SK-N-DZ (cell line): ENCODE measurements around the gene PSMF1. TPM values are rescaled to one million over a fixed set of nuclear protein-coding genes. Genes with fewer than 3 reads are reported as not detected.

ENCODE experiments used
- DNase-seq: peaks from one replicate; pipeline ENCODE4 v3.0.0-alpha.2; 2015; ENCODE audit warnings: low spot score
- polyA plus RNA-seq, 2 experiments: library from polyadenylated mRNA; depleted of rRNA; stranded (reverse); fragments of >200 nt; gene quantifications; 2 replicates each; pipeline ENCODE4 v1.2.3, GENCODE V29; 2014

Gene PSMF1, protein sequence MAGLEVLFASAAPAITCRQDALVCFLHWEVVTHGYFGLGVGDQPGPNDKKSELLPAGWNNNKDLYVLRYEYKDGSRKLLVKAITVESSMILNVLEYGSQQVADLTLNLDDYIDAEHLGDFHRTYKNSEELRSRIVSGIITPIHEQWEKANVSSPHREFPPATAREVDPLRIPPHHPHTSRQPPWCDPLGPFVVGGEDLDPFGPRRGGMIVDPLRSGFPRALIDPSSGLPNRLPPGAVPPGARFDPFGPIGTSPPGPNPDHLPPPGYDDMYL
- 71.3 and 131 TPM in 2 replicates for polyA plus RNA-seq (2014; cell fraction: cytosol; rRNA removed)
- polyA plus RNA-seq (2014; cell fraction: nucleus; rRNA removed), result 27.9 and 31.0 TPM in 2 replicates

GRCh38 chr20:1118336-1119127 lies at the start of gene PSMF1:
Gene PSMF1 (plus strand): TSS chr20:1118602. CDS start chr20:1118774, 172 bp downstream.
- peak; percentile 92 for DNase-seq

DNA sequence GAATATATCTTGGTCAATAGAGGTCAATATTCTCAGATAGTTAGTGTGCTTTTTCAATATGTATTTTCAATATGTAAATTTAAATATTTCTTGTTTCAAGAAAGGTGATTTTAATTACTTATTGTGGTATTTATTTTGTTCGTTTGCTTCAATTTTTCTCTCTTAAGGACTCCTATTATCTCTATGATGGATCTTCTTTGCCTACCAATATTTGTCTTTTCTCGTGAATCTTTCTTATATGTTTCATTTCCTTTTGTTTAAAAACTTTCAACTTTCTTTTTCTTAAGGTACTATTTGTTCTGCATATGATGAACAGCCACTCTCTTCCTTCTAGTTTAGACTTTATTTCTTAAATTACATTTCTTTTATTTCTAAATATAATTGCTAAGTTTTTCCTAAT lies 46.1 kb upstream of the PSMF1 start:
- no peak for DNase-seq

DNA sequence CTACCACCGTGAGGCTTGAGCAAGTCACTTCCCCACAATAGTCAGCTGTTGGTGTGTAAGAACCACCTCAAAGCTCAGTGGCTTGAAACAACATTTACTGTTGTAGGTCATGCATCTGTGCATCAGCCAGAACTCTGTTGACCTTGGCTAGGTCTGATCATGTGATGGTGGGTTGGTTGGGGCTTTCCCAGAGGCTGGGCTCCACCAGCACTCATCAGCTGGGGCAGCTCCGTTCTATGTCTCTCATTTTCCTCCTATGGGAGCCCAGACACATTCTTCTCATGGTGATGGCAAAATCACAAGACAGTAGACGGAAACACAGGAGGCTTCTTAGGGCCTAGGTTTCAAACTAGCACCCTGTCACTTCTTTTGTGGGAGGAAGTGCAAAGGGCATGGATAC lies 42.8 kb upstream of the PSMF1 start:
- DNase-seq, result no peak

DNA sequence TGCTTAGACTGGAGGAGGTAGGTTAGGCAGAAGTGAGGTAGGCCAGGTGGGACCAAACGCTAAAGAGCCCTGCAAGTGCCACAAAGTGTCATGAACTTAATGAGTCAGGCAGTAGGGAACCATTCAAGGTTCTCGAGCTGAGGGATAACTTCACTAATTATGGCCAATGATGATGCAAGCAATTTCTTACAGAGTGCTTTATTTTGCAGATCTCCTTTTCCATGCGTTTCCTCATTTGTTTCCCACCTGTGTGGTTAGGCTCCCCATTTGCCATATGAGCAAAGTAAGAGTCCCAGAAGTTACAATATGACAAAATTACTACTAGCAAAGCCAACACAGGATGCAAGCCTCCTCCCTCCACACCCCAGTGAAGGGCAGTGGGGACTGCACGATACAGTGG lies 36.5 kb upstream of the PSMF1 start:
- DNase-seq, result no peak

- DNase-seq, result no peak
These were observed 34.8 kb upstream of the PSMF1 start for GRCh38 chr20:1083431-1084080.

DNA sequence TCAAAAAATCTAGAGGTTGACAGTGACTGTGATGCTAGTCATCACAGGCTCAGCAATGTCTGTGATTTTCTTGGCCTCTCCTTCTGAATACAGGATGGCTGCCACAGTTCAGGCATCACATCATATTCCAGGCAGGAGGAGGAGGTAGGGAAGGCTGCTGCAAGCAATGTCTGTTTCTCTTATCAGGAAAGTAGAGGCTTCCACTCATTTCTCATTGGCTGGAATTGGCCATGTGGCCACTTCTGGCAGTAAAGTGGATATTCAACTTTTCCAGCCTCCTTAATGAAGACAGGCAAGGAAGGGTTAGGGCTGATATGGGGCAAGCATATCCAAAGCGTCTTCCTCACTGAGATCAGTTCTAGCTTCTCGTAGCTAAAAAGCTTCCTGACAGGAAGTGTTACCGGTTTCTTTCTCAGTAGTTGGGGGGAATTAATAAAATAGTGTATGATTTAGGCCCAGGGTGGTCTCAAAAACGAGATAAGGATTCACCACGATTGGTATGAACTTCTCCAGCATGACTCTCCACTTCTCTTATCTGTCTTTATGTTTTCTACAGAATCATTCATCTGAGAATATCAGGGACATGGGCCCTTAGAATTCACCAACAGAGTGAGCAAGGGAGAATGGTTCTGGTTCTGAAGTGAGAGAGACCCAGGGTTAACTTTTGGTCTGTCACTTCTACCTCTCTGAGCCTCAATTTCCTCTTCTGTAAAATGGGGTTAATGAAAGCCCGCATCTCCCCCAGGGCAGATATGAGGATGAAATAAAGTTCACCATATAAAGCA lies 32.7 kb upstream of the PSMF1 start:
- DNase-seq, result no peak

GRCh38 chr20:1086277-1087213 lies 31.9 kb upstream of the PSMF1 start:
- no peak for DNase-seq

DNA sequence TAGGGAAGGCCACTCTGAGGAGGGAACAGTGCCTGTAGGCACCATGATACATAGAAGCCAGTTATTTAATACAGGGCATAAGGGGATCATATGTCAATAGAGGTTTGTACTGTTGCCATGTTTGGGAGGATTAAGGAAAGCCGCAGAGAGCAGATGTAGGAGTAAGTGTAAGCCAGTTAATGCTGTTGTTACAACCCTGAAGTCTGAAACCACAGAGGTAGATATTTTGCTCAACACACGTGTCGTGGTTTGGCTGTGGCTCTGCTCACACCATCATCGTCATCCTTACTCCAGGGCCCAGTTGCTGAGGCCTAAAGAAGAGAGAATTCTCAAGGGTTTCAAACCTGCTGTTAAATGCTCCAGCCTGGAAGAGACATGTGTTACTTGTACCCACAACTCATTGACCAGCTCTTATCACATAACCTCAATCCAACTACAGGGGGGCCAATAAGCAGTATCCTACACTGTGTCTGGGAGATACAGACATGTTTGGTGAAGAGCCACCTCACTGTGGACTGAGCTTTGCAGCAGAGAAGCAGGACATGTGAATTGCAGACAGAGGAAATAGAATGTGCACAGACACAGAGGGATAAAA lies 31.0 kb upstream of the PSMF1 start:
- no peak for DNase-seq

DNA sequence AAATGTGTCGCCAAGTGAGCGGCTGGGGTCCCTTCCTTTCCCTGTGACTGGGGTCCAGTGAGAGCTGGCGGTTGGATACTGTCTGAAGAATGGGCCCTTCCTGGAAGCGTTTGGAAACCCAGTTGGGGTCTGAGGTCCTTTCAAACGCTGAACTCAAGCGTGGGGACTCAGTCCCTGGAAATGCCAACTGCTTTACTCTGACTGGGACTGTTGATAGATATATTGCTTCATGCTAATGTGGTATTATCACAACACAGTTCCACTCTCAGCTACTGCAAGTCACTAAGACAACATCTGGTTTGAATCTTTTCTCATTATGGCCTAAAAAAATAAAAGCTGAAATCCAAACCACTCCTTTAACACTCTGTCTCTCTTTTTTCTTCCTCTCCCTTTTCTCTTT lies 23.7 kb upstream of the PSMF1 start:
- no peak for DNase-seq

- no peak for DNase-seq
These were observed 16.9 kb upstream of the PSMF1 start for GRCh38 chr20:1101533-1101932.

DNA sequence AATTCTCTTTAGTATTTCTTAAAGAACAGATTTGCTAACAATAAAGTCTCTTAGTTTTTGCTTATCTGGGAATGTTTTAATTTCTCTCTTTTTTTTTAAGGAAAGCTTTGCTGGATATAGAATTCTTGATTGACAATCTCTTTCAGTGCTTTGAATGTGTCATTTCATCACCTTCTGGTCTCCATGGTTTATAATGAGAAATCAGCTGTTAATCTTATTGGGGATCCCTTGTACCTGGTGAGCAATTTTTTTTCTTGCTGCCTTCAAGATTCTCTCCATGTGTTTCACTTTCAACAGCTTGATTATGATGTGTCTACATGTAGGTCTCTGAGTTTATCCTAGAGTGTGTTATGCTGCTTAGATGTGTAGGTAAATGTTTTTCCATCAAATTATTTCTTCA lies 16.4 kb upstream of the PSMF1 start:
- no peak for DNase-seq

- DNase-seq, result no peak
These were observed 14.7 kb upstream of the PSMF1 start for GRCh38 chr20:1103751-1104150.

DNA sequence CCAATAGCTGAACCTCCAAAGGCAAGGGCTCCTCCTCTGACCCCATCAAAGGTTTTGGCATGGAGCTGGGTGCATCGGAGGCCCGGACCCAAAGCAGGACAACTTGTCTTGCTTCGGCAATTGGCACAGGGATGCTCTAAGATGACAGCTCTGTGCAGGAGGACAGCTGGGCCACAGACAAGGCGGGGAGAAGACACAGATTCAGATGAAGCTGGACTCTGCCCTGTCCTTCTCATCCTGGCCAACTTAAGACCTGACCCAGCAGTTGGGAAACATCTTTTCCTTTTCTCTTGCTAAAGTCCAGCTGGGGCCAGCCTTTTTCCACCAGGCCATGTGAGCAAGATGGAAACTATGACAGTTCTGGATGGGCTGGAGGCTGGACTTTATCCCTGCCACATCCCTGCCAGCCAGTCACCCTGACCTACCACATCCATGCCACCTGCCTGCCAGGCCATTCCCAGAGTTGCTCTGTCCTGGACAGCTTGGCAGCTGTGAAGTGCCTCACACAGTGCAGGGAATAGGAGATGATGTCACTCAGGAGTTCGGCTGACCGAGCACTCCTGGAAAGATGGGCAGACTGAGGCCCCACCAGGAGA lies 12.7 kb upstream of the PSMF1 start:
- DNase-seq, result no peak

GRCh38 chr20:1107176-1107575 lies 11.2 kb upstream of the PSMF1 start:
- DNase-seq, result no peak

DNA sequence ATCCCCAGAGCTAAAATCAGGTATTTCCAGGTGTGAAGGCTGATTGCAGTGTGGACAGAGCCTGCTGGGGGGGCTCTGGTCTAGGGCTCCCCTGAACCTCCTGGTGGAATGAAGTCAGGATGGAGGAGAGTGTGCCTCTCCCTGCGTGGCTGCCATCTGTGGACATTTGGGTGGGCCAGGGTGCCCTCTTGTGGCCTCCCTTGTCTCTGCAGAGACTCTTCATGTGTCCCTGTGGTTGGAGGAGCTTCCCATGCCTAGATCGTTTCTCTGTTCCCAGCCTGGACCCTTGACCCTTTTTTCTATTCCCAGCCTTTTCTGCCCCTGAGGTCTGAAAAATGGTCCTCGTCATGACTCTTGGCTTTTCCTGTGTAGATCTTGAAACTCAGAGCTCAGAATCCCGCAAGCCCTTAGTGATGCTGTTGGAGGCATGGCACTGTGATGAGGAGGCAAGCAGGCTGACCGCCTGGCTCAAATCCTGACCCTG lies 9.9 kb upstream of the PSMF1 start:
- peak; percentile 66 for DNase-seq

- no peak for DNase-seq
These were observed 5.5 kb upstream of the PSMF1 start for GRCh38 chr20:1112908-1113307.

- DNase-seq, result no peak
These were observed 432 bp upstream of the PSMF1 start for GRCh38 chr20:1118004-1118335.

DNA sequence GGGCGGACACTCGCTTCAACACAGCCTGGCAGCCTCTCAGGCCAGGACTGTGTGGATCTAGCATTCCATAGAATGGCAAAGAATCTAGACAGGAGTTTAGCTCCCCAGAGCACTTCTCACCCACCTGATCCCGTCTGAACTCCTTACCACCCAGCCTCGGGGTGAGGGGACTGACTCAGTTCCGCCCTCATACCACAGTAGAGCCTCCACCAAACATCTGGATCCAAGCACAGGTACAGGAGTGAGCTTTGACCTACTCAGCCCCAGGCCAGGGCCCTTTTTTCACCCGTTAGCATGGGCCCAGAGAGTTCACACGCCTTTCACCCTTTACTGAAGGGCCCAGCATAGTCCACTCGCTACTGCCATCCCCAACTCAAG lies 715 bp downstream of the PSMF1 start:
- no peak for DNase-seq

GRCh38 chr20:1119524-1119923 lies 1.1 kb downstream of the PSMF1 start:
- no peak for DNase-seq

DNA sequence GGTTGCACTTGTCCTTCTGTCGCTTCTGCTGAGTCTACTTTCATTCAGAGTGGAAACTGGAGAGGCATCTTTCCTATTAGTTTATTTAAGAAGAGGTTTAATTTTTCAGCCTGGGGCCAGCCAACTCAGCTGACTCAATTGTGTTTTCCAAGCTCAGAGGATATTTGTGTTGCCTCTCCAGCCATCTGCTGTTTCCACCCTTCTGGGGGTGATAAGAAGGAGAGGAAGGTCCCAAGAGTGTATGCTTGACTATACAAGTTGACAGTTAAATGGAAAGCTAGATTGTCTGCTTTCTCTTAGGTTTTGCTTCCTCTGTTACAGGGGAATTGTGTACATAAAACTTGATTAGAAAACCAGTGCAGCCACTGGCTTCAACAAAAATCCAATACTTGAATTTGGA lies 3.0 kb downstream of the PSMF1 start:
- DNase-seq, result no peak
